H9 (cell line): ENCODE results near the gene LINC01488. TPM values are rescaled to one million over a fixed set of nuclear protein-coding genes. Genes with fewer than 3 reads are reported as not detected.

ENCODE experiments used
- DNase-seq: peaks from one replicate; pipeline ENCODE4 v3.0.0-alpha.2; 2017
- H2AFZ ChIP-seq: one replicate; pipeline ENCODE4 v1.6.1; 2013; ENCODE audit warnings: mild to moderate bottlenecking, low read length, control low read depth, moderate library complexity
- H2AK5ac ChIP-seq: 2 replicates; pipeline ENCODE4 v1.6.1; 2013; ENCODE audit warnings: low read length, control low read depth, mixed read lengths; ENCODE audit not compliant: insufficient read length
- H2BK120ac ChIP-seq: one replicate; pipeline ENCODE4 v1.6.1; 2013; ENCODE audit warnings: low read depth, mild to moderate bottlenecking, low read length, control low read depth, inconsistent platforms; ENCODE audit not compliant: poor library complexity, severe bottlenecking
- H2BK12ac ChIP-seq: 2 replicates; pipeline ENCODE4 v1.6.1; 2013; ENCODE audit warnings: low read length, control low read depth, mixed read lengths, low read depth; ENCODE audit not compliant: insufficient read length
- H2BK15ac ChIP-seq: 2 replicates; pipeline ENCODE4 v1.6.1; 2013; ENCODE audit warnings: low read depth, low read length, control low read depth
- H2BK20ac ChIP-seq: one replicate; pipeline ENCODE4 v1.6.1; 2013; ENCODE audit warnings: low read depth, mild to moderate bottlenecking, low read length, control low read depth, inconsistent platforms; ENCODE audit not compliant: poor library complexity, severe bottlenecking
- H2BK5ac ChIP-seq: 2 replicates; pipeline ENCODE4 v1.6.1; 2013; ENCODE audit warnings: low read length, control low read depth, mixed read lengths; ENCODE audit not compliant: insufficient read length
- H3K14ac ChIP-seq: 2 replicates; pipeline ENCODE4 v1.6.1; 2013; ENCODE audit warnings: low read length, control low read depth; ENCODE audit not compliant: insufficient read depth
- H3K18ac ChIP-seq: 2 replicates; pipeline ENCODE4 v1.6.1; 2013; ENCODE audit warnings: low read depth, mild to moderate bottlenecking, mixed read lengths, low read length, control low read depth; ENCODE audit not compliant: insufficient read length
- H3K23ac ChIP-seq: 2 replicates; pipeline ENCODE4 v1.6.1; 2013; ENCODE audit warnings: low read length, control low read depth, mixed read lengths, low read depth; ENCODE audit not compliant: insufficient read length
- H3K23me2 ChIP-seq: 2 replicates; pipeline ENCODE4 v1.6.1; 2013; ENCODE audit warnings: low read depth, mild to moderate bottlenecking, mixed read lengths, low read length, control low read depth; ENCODE audit not compliant: insufficient read length, poor library complexity, severe bottlenecking
- H3K27ac ChIP-seq: 2 replicates; pipeline ENCODE4 v1.5.1; 2013; ENCODE audit warnings: low read length, control low read depth, mixed read lengths, low read depth; ENCODE audit not compliant: insufficient read length
- H3K27me3 ChIP-seq: 2 replicates; pipeline ENCODE4 v1.6.1; 2013; ENCODE audit warnings: low read length, control low read depth, inconsistent platforms; ENCODE audit not compliant: insufficient read depth
- H3K4ac ChIP-seq: 2 replicates; pipeline ENCODE4 v1.6.1; 2013; ENCODE audit warnings: low read depth, mild to moderate bottlenecking, control low read depth, inconsistent platforms, low read length, moderate library complexity
- H3K4me1 ChIP-seq: 2 replicates; pipeline ENCODE4 v1.6.1; 2013; ENCODE audit warnings: low read length, control low read depth, inconsistent platforms; ENCODE audit not compliant: insufficient read depth
- H3K4me2 ChIP-seq: 2 replicates; pipeline ENCODE4 v1.6.1; 2013; ENCODE audit warnings: low read length, control low read depth, mixed read lengths; ENCODE audit not compliant: insufficient read length, insufficient read depth
- H3K56ac ChIP-seq: 2 replicates; pipeline ENCODE4 v1.6.1; 2013; ENCODE audit warnings: low read depth, mild to moderate bottlenecking, mixed read lengths, low read length, control low read depth; ENCODE audit not compliant: insufficient read length
- H3K79me1 ChIP-seq: 2 replicates; pipeline ENCODE4 v1.6.1; 2013; ENCODE audit warnings: low read depth, mild to moderate bottlenecking, moderate library complexity, low read length, control low read depth, inconsistent platforms; ENCODE audit not compliant: insufficient read depth, poor library complexity, severe bottlenecking
- H3K79me2 ChIP-seq: 2 replicates; pipeline ENCODE4 v1.6.1; 2013; ENCODE audit warnings: low read length, control low read depth, inconsistent platforms; ENCODE audit not compliant: insufficient read depth
- H3K9ac ChIP-seq: 2 replicates; pipeline ENCODE4 v1.6.1; 2013; ENCODE audit warnings: low read length, control low read depth, mixed read lengths; ENCODE audit not compliant: insufficient read length; ENCODE audit errors: extremely low read depth
- H3K9me3 ChIP-seq: one replicate; pipeline ENCODE4 v1.6.1; 2013; ENCODE audit warnings: low read depth, low read length, inconsistent platforms; ENCODE audit not compliant: control insufficient read depth
- H3T11ph ChIP-seq: one replicate; pipeline ENCODE4 v1.6.1; 2013; ENCODE audit warnings: mild to moderate bottlenecking, low read length, control low read depth, inconsistent platforms
- H4K20me1 ChIP-seq: one replicate; pipeline ENCODE4 v1.6.1; 2013; ENCODE audit not compliant: control insufficient read depth, insufficient read length, insufficient read depth
- H4K5ac ChIP-seq: 2 replicates; pipeline ENCODE4 v1.6.1; 2013; ENCODE audit warnings: low read depth, mild to moderate bottlenecking, mixed read lengths, low read length, control low read depth; ENCODE audit not compliant: insufficient read length
- H4K8ac ChIP-seq: replicated peaks from 2 replicates; pipeline ENCODE4 v1.6.1; 2013; ENCODE audit warnings: low read length, control low read depth, mixed read lengths, low read depth; ENCODE audit not compliant: insufficient read length
- H4K91ac ChIP-seq: 2 replicates; pipeline ENCODE4 v1.6.1; 2013; ENCODE audit warnings: low read depth, mild to moderate bottlenecking, moderate library complexity, mixed read lengths, low read length, control low read depth; ENCODE audit not compliant: insufficient read length
- H3K27ac Mint-ChIP-seq, 3 experiments: 2 replicates in 2 of 3; 3 replicates in 1 of 3; pipeline ENCODE4 v1.8.0; 2020 to 2021; ENCODE audit warnings: mixed read lengths in 3 of 3, mild to moderate bottlenecking in 1 of 3, moderate library complexity in 1 of 3
- H3K27me3 Mint-ChIP-seq: 2 replicates; pipeline ENCODE4 v1.8.0; 2021; ENCODE audit warnings: low read depth, mild to moderate bottlenecking, moderate library complexity, mixed read lengths
- H3K36me3 Mint-ChIP-seq, 3 experiments: 2 replicates in 2 of 3; 3 replicates in 1 of 3; pipeline ENCODE4 v1.8.0; 2020 to 2021; ENCODE audit warnings: low read depth in 3 of 3, mixed read lengths in 3 of 3; ENCODE audit not compliant: insufficient read depth in 1 of 3
- H3K4me1 Mint-ChIP-seq, 2 experiments: 2 replicates each; pipeline ENCODE4 v1.8.0; 2020; ENCODE audit warnings: mixed read lengths in 2 of 2
- H3K4me3 Mint-ChIP-seq, 2 experiments: 2 replicates in 1 of 2; 3 replicates in 1 of 2; pipeline ENCODE4 v1.8.0; 2020 to 2021; ENCODE audit warnings: mild to moderate bottlenecking in 2 of 2, mixed read lengths in 2 of 2, moderate library complexity in 1 of 2
- H3K9me3 Mint-ChIP-seq, 2 experiments: 2 replicates in 1 of 2; 3 replicates in 1 of 2; pipeline ENCODE4 v1.8.0; 2020; ENCODE audit warnings: mild to moderate bottlenecking in 2 of 2, mixed read lengths in 2 of 2, moderate library complexity in 1 of 2
- whole genome bisulfite sequencing: extraction: QIAGEN DNeasy Blood & Tissue Kit; methylation state at CpG from one replicate; pipeline ENCODE4 v1.1.7; 2013; ENCODE audit warnings: missing lambda C conversion rate, low lambda C conversion rate, mixed read lengths; ENCODE audit not compliant: insufficient read length; ENCODE audit errors: extremely low coverage; 5-methylcytosine and 5-hydroxymethylcytosine counted together
- total RNA-seq: library from RNA; stranded (reverse); gene quantifications from 2 replicates; pipeline ENCODE4 v1.2.1, GENCODE V29; 2021
- TF ChIP-seq, protein P1 (sequence below): fragments of 200-600 bp; sonication (generic); conservative IDR thresholded peaks from 3 replicates; pipeline ENCODE4 v1.8.0; 2021; ENCODE audit warnings: antibody characterized with exemption, mild to moderate bottlenecking

LINC01488 gene
- total RNA-seq, 1 experiment from 2014 or later = not detected

DNA sequence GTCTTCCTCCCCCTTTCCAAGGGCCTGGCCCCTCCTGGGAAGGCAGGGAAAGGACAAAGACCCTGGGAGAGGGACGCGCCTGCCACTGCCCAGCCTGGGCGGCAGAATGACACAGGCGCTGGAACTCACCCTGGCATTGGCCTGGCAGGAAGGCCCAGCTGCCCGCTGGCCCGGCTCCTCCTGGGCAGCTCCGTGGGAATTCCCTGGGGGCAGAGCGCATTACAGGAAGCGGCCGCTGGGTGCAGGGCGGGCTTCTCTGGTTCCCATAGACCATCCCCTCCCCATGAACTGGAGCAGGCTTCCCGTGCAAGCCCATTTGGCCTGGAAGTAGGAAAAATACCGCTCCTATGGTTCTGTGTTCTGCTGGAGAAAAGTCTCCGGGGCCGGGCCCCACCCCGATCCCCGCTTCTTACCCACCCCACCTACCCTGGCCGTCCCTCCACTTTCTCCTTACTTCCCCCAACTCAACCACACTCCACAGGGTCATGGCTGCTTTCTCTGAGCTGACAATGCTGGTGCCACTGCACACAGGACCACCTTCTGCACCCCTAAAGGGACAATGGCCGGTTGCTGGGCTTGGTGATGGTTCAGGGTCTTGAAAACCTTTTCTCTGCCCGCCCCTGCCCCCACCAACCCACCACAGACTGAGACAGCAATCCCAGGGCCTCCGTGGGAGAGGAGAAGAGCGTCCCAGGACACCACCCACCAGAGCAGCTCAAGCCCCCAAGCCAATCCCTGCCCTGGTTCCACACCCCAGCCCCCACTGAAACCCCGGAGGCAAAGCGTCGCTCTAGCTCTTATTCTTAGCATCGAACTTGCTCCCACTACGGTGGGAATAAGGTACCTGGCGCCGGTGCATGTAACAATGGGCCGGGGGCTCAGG lies 58.9 kb downstream of the LINC01488 start:
- Mint-ChIP-seq H3K36me3 (no peaks in the 10 kb centered on the region; a peak in 1 of 7 replicates), H3K9me3 (no peaks in the 10 kb centered on the region), H3K27ac (peak overlapping the region in 1 of 3 experiments; percentile 12; a peak in 1 of 7 replicates), H3K4me3 (no peak overlapping the region), H3K4me1 (peaks cover 7 to 15% of the 10 kb centered on the region in 2 experiments), H3K27me3 (peaks cover 15% of the 10 kb centered on the region)
- Histone ChIP-seq H2BK12ac (no peak overlapping the region), H3K14ac (no peak overlapping the region), H2AK5ac (no peak overlapping the region), H3K27me3 (no peaks in the 10 kb centered on the region), H2AFZ (no peak overlapping the region), H3K4me2 (no peak overlapping the region), H4K8ac (no peak overlapping the region), H3K79me1 (no peaks in the 10 kb centered on the region), H4K91ac (no peak overlapping the region), H3K23me2 (no peaks in the 10 kb centered on the region), H2BK20ac (no peak overlapping the region), H3K56ac (no peak overlapping the region), H3K4ac (no peak overlapping the region), H3K9me3 (no peaks in the 10 kb centered on the region), H4K20me1 (no peaks in the 10 kb centered on the region), H3T11ph (no peak overlapping the region), H3K23ac (no peak overlapping the region), H2BK120ac (no peak overlapping the region), H2BK15ac (no peak overlapping the region), H3K4me1 (no peaks in the 10 kb centered on the region), H4K5ac (no peak overlapping the region), H3K27ac (no peak overlapping the region), H3K18ac (no peak overlapping the region), H3K79me2 (no peaks in the 10 kb centered on the region), H3K9ac (no peak overlapping the region), H2BK5ac (no peak overlapping the region)
- peak; percentile 62 for DNase-seq
- no CpG with 5 or more reads among the region's 30 CpGs for WGBS
- TF ChIP-seq, protein P1, sequence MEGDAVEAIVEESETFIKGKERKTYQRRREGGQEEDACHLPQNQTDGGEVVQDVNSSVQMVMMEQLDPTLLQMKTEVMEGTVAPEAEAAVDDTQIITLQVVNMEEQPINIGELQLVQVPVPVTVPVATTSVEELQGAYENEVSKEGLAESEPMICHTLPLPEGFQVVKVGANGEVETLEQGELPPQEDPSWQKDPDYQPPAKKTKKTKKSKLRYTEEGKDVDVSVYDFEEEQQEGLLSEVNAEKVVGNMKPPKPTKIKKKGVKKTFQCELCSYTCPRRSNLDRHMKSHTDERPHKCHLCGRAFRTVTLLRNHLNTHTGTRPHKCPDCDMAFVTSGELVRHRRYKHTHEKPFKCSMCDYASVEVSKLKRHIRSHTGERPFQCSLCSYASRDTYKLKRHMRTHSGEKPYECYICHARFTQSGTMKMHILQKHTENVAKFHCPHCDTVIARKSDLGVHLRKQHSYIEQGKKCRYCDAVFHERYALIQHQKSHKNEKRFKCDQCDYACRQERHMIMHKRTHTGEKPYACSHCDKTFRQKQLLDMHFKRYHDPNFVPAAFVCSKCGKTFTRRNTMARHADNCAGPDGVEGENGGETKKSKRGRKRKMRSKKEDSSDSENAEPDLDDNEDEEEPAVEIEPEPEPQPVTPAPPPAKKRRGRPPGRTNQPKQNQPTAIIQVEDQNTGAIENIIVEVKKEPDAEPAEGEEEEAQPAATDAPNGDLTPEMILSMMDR = peak; percentile 37; the same call in 2 of the 3 replicates
